Astrocyte of the spinal cord (primary cell): ENCODE measurements around the gene PSMB8.
"Not testable (repeated sequence)": the region's sequence is repeated elsewhere in the genome, so short reads cannot be mapped to it uniquely, and the experiment has no call there.

Source experiments
- DNase-seq: peaks from one replicate; pipeline ENCODE4 v3.0.0; 2011; ENCODE audit warnings: low read depth, low spot score
- H3K4me3 ChIP-seq: 2 replicates; pipeline ENCODE4 v1.5.1; 2011; ENCODE audit warnings: low read depth, mild to moderate bottlenecking, low read length, moderate library complexity
- CTCF ChIP-seq: IDR thresholded peaks from 2 replicates; pipeline ENCODE4 v1.5.1; 2012; ENCODE audit warnings: low read depth, mild to moderate bottlenecking, low read length, inconsistent platforms
- in situ Hi-C: cut with HindIII; loops from 2 replicates; pipeline ENCODE4 v1.10.0; 2017; ENCODE audit warnings: low sequenced_read_pairs

The PSMB8 gene

GRCh38 chr6:32816746-32817204 lies 27.1 kb downstream of the PSMB8 start, which contains the start of gene HLA-DOB:
HLA-DOB (minus strand) TSS chr6:32817002; CDS start chr6:32816951, 51 bp downstream.
- no peak for TF ChIP-seq CTCF
- no peak for DNase-seq
- in situ Hi-C loops: no loop called here
- no peak within 1 kb of the TSS for H3K4me3 ChIP-seq

GRCh38 chr6:32815996-32816395 lies 27.9 kb downstream of the PSMB8 start:
- DNase-seq: no peak
- no peak overlapping the region for H3K4me3 ChIP-seq
- in situ Hi-C loops: no loop called here
- TF ChIP-seq CTCF: no peak

GRCh38 chr6:32815115-32815514 lies 28.7 kb downstream of the PSMB8 start:
- H3K4me3 ChIP-seq: no peak overlapping the region
- peak; percentile 52 for DNase-seq
- TF ChIP-seq CTCF: no peak
- in situ Hi-C loops: no loop called here

- in situ Hi-C loops: no loop called here
- no peak overlapping the region for H3K4me3 ChIP-seq
- no peak for DNase-seq
- TF ChIP-seq CTCF: no peak
Measured at GRCh38 chr6:32814145-32814544, 29.7 kb downstream of the PSMB8 start.

- TF ChIP-seq CTCF: no peak
- no peak for DNase-seq
- in situ Hi-C loops: no loop called here
- H3K4me3 ChIP-seq: no peak overlapping the region
Measured at GRCh38 chr6:32809171-32809570, 34.7 kb downstream of the PSMB8 start.

- DNase-seq: no peak
- TF ChIP-seq CTCF: no peak
- in situ Hi-C loops: no loop called here
Measured at GRCh38 chr6:32807020-32807580, 36.7 kb downstream of the PSMB8 start.

GRCh38 chr6:32805404-32805803 lies 38.4 kb downstream of the PSMB8 start:
- H3K4me3 ChIP-seq, in situ Hi-C loops, DNase-seq: not testable (repeated sequence)

More at GRCh38 chr6:32807020-32807580, 36.7 kb downstream of the PSMB8 start:
- no peak overlapping the region for H3K4me3 ChIP-seq
